Measurements from ENCODE around the gene NKIRAS1.

DNA sequence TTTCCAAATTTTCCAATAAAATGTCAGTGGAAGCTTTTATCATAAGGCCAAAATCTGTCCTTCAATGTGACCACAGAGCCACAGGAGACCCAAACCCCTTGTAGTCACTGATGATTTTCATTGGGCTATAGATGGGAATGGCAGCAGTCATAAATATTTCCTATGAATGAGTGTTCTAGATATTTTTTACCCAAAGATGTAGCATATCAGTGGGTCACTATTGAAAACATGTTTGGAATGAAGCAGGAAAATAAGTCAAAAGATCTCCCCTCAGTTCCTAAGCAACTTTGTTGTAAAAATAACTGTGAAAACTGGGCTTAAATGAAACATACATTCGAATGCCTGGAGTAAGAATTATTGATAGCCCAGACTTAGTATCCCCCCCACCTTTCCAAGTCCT, 49.0 kb downstream of the NKIRAS1 start:
- TF ChIP-seq POLR2A (IDR thresholded peaks at IDR 0.05) = no peak
- TF ChIP-seq, protein P1, sequence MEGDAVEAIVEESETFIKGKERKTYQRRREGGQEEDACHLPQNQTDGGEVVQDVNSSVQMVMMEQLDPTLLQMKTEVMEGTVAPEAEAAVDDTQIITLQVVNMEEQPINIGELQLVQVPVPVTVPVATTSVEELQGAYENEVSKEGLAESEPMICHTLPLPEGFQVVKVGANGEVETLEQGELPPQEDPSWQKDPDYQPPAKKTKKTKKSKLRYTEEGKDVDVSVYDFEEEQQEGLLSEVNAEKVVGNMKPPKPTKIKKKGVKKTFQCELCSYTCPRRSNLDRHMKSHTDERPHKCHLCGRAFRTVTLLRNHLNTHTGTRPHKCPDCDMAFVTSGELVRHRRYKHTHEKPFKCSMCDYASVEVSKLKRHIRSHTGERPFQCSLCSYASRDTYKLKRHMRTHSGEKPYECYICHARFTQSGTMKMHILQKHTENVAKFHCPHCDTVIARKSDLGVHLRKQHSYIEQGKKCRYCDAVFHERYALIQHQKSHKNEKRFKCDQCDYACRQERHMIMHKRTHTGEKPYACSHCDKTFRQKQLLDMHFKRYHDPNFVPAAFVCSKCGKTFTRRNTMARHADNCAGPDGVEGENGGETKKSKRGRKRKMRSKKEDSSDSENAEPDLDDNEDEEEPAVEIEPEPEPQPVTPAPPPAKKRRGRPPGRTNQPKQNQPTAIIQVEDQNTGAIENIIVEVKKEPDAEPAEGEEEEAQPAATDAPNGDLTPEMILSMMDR (IDR thresholded peaks at IDR 0.05) = no peak
